ENCODE results near the gene VWC2L.

The VWC2L gene

GRCh38 chr2:214412679-214413078, 1.8 kb downstream of the VWC2L start:
- Histone ChIP-seq H3K36me3 (ENCODE audit: control insufficient read depth, insufficient read depth, low read length) (no peaks in the 10 kb centered on the region), H3K4me3 (replicated peaks; ENCODE audit: low read depth, low read length) (no peak overlapping the region), H3K27me3 (replicated peaks; ENCODE audit: control insufficient read depth, insufficient read depth, low read length) (no peaks in the 10 kb centered on the region)
- no peak for TF ChIP-seq CTCF (IDR thresholded peaks at IDR 0.05; ENCODE audit: insufficient read depth, low read length, poor library complexity, severe bottlenecking)
- no peak for DNase-seq (ENCODE audit: extremely low read depth, insufficient read length)

- no peak for TF ChIP-seq CTCF (IDR thresholded peaks at IDR 0.05; ENCODE audit: insufficient read depth, low read length, poor library complexity, severe bottlenecking)
- Histone ChIP-seq H3K36me3 (ENCODE audit: control insufficient read depth, insufficient read depth, low read length) (no peaks in the 10 kb centered on the region), H3K27me3 (replicated peaks; ENCODE audit: control insufficient read depth, insufficient read depth, low read length) (no peaks in the 10 kb centered on the region), H3K4me3 (replicated peaks; ENCODE audit: low read depth, low read length) (no peak overlapping the region)
- no peak for DNase-seq (ENCODE audit: extremely low read depth, insufficient read length)
Measured at GRCh38 chr2:214436470-214436869, 25.6 kb downstream of the VWC2L start.

DNA sequence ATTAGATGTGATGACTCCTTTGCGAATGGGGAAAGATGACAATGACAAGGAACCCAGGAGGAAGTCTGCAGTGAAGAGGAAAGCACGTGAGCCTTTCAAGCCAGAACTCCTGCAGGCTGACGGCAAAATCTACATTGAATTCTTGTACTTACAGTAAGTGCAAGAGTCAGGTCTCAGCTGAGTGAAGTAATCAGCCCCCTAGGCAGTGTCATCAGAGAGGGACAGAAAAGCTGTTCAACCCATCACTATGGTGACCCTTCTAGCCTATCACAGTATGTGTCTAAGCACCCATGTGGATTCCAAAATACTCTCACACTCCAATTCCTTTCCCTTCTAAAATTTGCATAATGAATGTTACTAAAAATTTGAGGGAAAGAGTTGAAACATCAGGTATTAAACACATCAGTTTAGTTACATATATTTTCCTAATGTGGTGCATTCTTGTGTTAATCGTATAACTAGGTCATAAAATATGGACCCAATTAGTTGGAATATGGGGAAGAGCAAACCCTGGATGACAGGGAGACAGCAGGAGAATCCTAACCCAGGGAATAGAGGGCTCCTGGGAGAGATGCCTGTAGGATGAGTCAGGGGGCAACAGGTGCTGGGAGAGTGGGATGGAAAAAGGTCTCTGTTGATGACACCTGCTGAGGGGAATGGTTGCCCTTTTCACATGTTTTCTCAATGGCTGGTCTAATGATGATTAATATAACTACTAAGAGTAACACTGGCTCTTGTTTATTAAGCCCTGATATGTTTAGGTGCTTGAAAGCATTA, 39.5 kb downstream of the VWC2L start:
- no peak for TF ChIP-seq CTCF (IDR thresholded peaks at IDR 0.05; ENCODE audit: insufficient read depth, low read length, poor library complexity, severe bottlenecking)
- Histone ChIP-seq H3K36me3 (ENCODE audit: control insufficient read depth, insufficient read depth, low read length) (no peaks in the 10 kb centered on the region), H3K4me3 (replicated peaks; ENCODE audit: low read depth, low read length) (no peak overlapping the region), H3K27me3 (replicated peaks; ENCODE audit: control insufficient read depth, insufficient read depth, low read length) (no peaks in the 10 kb centered on the region)
- DNase-seq (ENCODE audit: extremely low read depth, insufficient read length) = no peak

DNA sequence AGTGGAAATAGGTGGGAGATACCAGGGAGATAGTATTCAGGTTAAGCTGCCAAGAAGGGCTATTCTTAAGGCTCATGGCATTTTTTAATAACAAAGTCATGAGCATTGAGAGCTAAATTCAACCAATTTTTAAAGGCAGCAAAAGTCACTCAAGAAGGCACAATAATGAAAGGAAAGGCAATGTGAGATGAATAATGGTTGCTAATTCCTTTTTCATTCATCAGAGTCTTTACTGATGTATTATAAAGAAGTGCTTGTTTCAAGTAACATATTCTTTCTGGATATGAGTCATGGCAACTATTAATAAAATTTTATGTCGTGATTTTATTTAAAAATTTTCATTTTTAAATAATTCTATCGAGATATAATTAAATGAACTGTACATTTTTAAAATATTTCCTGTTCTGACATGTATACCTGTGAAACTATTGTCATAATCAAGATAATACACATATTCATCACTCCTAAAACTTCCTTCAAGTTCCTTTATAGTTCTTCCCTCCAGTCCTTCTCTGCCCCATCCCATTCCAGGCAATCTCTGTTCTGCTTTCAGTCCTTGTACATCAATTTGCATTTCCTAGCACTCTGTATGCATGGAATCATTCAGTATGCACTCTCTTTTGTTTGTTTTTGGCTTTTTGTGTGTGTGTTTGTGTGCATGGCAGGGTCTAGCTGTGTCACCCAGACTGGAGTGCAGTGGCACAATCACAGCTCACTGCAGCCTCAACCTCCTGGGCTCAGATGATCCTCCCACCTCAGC, 40.8 kb downstream of the VWC2L start:
- H3K36me3 ChIP-seq (ENCODE audit: control insufficient read depth, insufficient read depth, low read length) = no peaks in the 10 kb centered on the region
- no peak for DNase-seq (ENCODE audit: extremely low read depth, insufficient read length)
- no peak for TF ChIP-seq CTCF (IDR thresholded peaks at IDR 0.05; ENCODE audit: insufficient read depth, low read length, poor library complexity, severe bottlenecking)

GRCh38 chr2:214465363-214466146, 54.7 kb downstream of the VWC2L start:
- Histone ChIP-seq H3K4me3 (replicated peaks; ENCODE audit: low read depth, low read length) (no peak overlapping the region), H3K27me3 (replicated peaks; ENCODE audit: control insufficient read depth, insufficient read depth, low read length) (no peaks in the 10 kb centered on the region), H3K36me3 (ENCODE audit: control insufficient read depth, insufficient read depth, low read length) (no peaks in the 10 kb centered on the region)
- TF ChIP-seq CTCF (IDR thresholded peaks at IDR 0.05; ENCODE audit: insufficient read depth, low read length, poor library complexity, severe bottlenecking) = no peak
- DNase-seq (ENCODE audit: extremely low read depth, insufficient read length) = no peak

More for the DNA sequence above, 40.8 kb downstream of the VWC2L start:
- Histone ChIP-seq H3K4me3 (replicated peaks; ENCODE audit: low read depth, low read length) (no peak overlapping the region), H3K27me3 (replicated peaks; ENCODE audit: control insufficient read depth, insufficient read depth, low read length) (no peaks in the 10 kb centered on the region)
